K562 (cell line): ENCODE data around the gene SLC49A3. TPM values are rescaled to one million over a fixed set of nuclear protein-coding genes. Genes with fewer than 3 reads are reported as not detected.

ENCODE experiments used
- ATAC-seq: fragments of 200-7000 bp; cut with Tn5 transposase; 3 replicates; pipeline ENCODE4 v1.9.1; 2020; ENCODE audit warnings: moderate library complexity
- BruUV-seq: library from RNA; stranded (reverse); fragments of 400-500 nt; replicated peaks from 2 replicates; lab custom pipeline; 2021; lab: Mats Ljungman, UMichigan
- CTCF ChIA-PET: fragments of 300-600 bp; formaldehyde crosslinking; extraction: SDS; loops from one replicate; lab custom pipeline; 2021; ENCODE audit warnings: low intra/inter-chr PET ratio; lab: Yijun Ruan, JAX
- POLR2A ChIA-PET: fragments of 300-600, 350-650 bp; sonication (Branson Sonifier 250); formaldehyde crosslinking; extraction: SDS; loops from one replicate; lab custom pipeline; 2021; ENCODE audit warnings: antibody characterized with exemption, inconsistent platforms; lab: Yijun Ruan, JAX
- DNase-seq, 4 experiments: peaks; one replicate each; pipeline versions ENCODE4 v3.0.0 to v3.0.0-alpha.2; 2011 to 2018; ENCODE audit warnings: low spot score in 3 of 4, mixed read lengths in 3 of 4; ENCODE audit errors: extremely low read depth in 1 of 4
- FAIRE-seq: peaks from 2 replicates; lab custom pipeline; 2011; peaks lifted over from hg19 to GRCh38; lab: Jason Lieb, UNC
- H2AFZ ChIP-seq: 2 replicates; pipeline ENCODE4 v1.6.0; 2011; ENCODE audit warnings: low read depth, low read length, control low read depth, inconsistent platforms
- H3K27ac ChIP-seq: fragments of 200-600 bp; 3 replicates; pipeline ENCODE4 v1.8.0; 2011; ENCODE audit warnings: low read depth, mild to moderate bottlenecking, control low read depth, inconsistent platforms, low read length, moderate library complexity, mixed read lengths; ENCODE audit errors: extremely low read depth
- H3K27me3 ChIP-seq, 2 experiments: fragments of 300-600 bp in 1 of 2; 2 replicates in 1 of 2; 3 replicates in 1 of 2; pipeline versions ENCODE4 v1.6.0 to v1.8.0; 2011; ENCODE audit warnings: inconsistent platforms in 2 of 2, low read length in 2 of 2, mild to moderate bottlenecking in 1 of 2, mixed read lengths in 1 of 2, moderate library complexity in 1 of 2; ENCODE audit not compliant: control insufficient read depth in 2 of 2, insufficient read depth in 2 of 2
- H3K36me3 ChIP-seq: fragments of 300-600 bp; 3 replicates; pipeline ENCODE4 v1.8.0; 2011; ENCODE audit warnings: mild to moderate bottlenecking, low read length, inconsistent platforms; ENCODE audit not compliant: control insufficient read depth, insufficient read depth
- H3K4me1 ChIP-seq, 2 experiments: fragments of 200-600 bp in 1 of 2; replicated peaks in 1 of 2; 2 replicates in 1 of 2; 3 replicates in 1 of 2; pipeline versions ENCODE4 v1.5.1 to v1.8.0; 2011; ENCODE audit warnings: inconsistent platforms in 2 of 2, low read length in 2 of 2, mild to moderate bottlenecking in 1 of 2, mixed read lengths in 1 of 2, moderate library complexity in 1 of 2; ENCODE audit not compliant: control insufficient read depth in 2 of 2, insufficient read depth in 2 of 2
- H3K4me2 ChIP-seq: 2 replicates; pipeline ENCODE4 v1.6.1; 2011; ENCODE audit warnings: low read length, control low read depth, inconsistent platforms, mixed read lengths; ENCODE audit not compliant: insufficient read depth
- H3K4me3 ChIP-seq: fragments of 200-600 bp; sonication (generic), shearing (Covaris generic); 2 replicates; pipeline ENCODE4 v1.5.1; 2016; ENCODE audit warnings: control low read depth, inconsistent platforms
- H3K79me2 ChIP-seq: fragments of 200-600 bp; 3 replicates; pipeline ENCODE4 v1.8.0; 2011; ENCODE audit warnings: low read length, inconsistent platforms; ENCODE audit not compliant: control insufficient read depth, insufficient read depth
- H3K9ac ChIP-seq, 2 experiments: 2 replicates each; pipeline versions ENCODE4 v1.6.0 to v1.6.1; 2011; ENCODE audit warnings: low read depth in 2 of 2, low read length in 2 of 2, control low read depth in 1 of 2, inconsistent platforms in 1 of 2, mild to moderate bottlenecking in 1 of 2, mixed read lengths in 1 of 2; ENCODE audit not compliant: insufficient read depth in 1 of 2
- H3K9me1 ChIP-seq: one replicate; pipeline ENCODE4 v1.6.0; 2011; ENCODE audit warnings: inconsistent platforms, mild to moderate bottlenecking, low read length, moderate library complexity; ENCODE audit not compliant: control insufficient read depth, insufficient read depth
- H3K9me3 ChIP-seq: replicated peaks from 2 replicates; pipeline ENCODE4 v1.5.1; 2011; ENCODE audit warnings: low read depth, low read length, inconsistent platforms; ENCODE audit not compliant: control insufficient read depth, insufficient read depth
- H4K20me1 ChIP-seq: replicated peaks from 2 replicates; pipeline ENCODE4 v1.6.1; 2011; ENCODE audit warnings: low read length, inconsistent platforms, mixed read lengths; ENCODE audit not compliant: control insufficient read depth, insufficient read depth
- KLF1 ChIP-seq: fragments of 450-650 bp; IDR thresholded peaks from 2 replicates; pipeline ENCODE4 v1.6.1; 2016; ENCODE audit warnings: missing genetic modification characterization, missing compliant biosample characterization
- NCOR1 ChIP-seq: fragments of 450-650 bp; IDR thresholded peaks from 2 replicates; pipeline ENCODE4 v1.6.1; 2016; ENCODE audit warnings: mild to moderate bottlenecking, moderate library complexity
- ZBTB34 ChIP-seq: fragments of 250-450 bp; sonication (Bioruptor Pico); IDR thresholded peaks from 2 replicates; pipeline ENCODE4 v1.8.0; 2021; ENCODE audit warnings: mild to moderate bottlenecking, moderate library complexity
- ZNF41 ChIP-seq: fragments of 250-450 bp; sonication (Bioruptor Pico); conservative IDR thresholded peaks from 2 replicates; pipeline ENCODE4 v1.4.0; 2020; ENCODE audit warnings: mild to moderate bottlenecking
- ZSCAN32 ChIP-seq: fragments of 450-650 bp; formaldehyde crosslinking; IDR thresholded peaks from 2 replicates; pipeline ENCODE4 v1.4.0; 2020; ENCODE audit warnings: mild to moderate bottlenecking, moderate library complexity
- WGBS: fragments of 100-300 bp; shearing (Covaris generic); methylation state at CpG from one replicate; pipeline ENCODE4 v1.1.6; 2016; ENCODE audit warnings: low coverage, mixed read lengths; ENCODE audit not compliant: insufficient coverage; ENCODE audit errors: missing lambda C conversion rate; 5-methylcytosine and 5-hydroxymethylcytosine counted together
- in situ Hi-C: fragments of 300-500 bp; cut with MboI; formaldehyde crosslinking; loops from 4 replicates; pipeline ENCODE4 v1.15.0; 2018; ENCODE audit warnings: inconsistent platforms, mixed read lengths
- intact Hi-C: fragments of 100-400 bp; cut with micrococcal nuclease; formaldehyde crosslinking; loops from 2 replicates; pipeline ENCODE4 v1.14.2; 2022
- polyA plus RNA-seq, 8 experiments: library from polyadenylated mRNA; depleted of rRNA in 4 of 8; stranded (reverse) in 5 of 8; unstranded in 3 of 8; fragments of >200 nt; fragmentation: Nextera tagmentation in 2 of 8; fragmentation: Illumina TruSeq in 1 of 8; extraction: Ambion mirVana in 2 of 8; extraction: Trizol in 1 of 8; gene quantifications; 2 replicates each; pipeline versions ENCODE4 v1.2.1 to v1.2.3, GENCODE V29; 2011 to 2014; ENCODE audit warnings: inconsistent platforms in 1 of 8, missing spikeins in 1 of 8
- total RNA-seq, 7 experiments: library from RNA; depleted of rRNA in 6 of 7; stranded (reverse); fragments of >200 nt in 6 of 7; fragmentation: Illumina TruSeq in 2 of 7; extraction: Trizol in 2 of 7; gene quantifications; 2 replicates each; pipeline versions ENCODE4 v1.2.1 to v1.2.3, GENCODE V29; 2011 to 2021; ENCODE audit warnings: low replicate concordance in 1 of 7

Gene SLC49A3
- total and polyA plus RNA-seq, 9 of the 15 experiments (the other 6 are each of a cell fraction or from before 2014, with no cell fraction given) = 0.24 to 0.41 TPM; not detected in 7

- TF ChIP-seq ZNF41 (no peak), ZSCAN32 (CRISPR knock-in tag) (no peak), KLF1 (tag) (no peak)
- TF ChIP-seq, all 486 proteins: peak for 0
Observed at GRCh38 chr4:654503-654845, 34.5 kb downstream of the SLC49A3 start (continued).

DNA sequence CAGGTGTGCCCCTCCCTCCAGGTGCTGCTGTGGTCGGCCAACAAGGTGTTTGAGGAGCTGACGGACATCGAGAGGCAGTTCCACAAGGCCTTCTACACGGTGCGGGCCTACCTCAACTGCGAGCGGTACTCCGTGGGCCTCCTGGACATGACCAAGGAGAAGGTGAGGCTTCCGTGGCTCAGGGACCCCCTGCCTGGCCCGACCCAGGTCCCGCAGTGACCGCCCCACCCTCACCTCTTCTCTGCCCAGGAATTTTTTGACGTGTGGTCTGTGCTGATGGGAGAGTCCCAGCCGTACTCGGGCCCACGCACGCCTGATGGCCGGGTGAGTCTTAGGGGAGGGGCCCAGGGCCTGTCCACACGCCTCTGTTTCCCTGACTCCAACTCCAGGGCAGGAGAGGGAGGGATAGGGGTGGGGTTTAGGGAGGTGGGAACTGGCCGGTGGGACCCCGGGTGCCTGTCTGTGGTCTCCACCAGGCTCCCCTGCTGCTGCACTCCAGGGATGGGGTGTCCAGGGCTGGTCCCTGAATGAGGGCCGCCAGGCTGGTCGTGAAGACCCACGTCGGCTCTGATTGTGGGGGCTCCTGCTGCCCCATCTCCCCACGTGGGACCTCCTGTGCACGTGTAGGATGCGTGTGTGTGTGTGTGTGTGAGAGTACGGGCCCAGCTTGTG lies 35.0 kb downstream of the SLC49A3 start:
- H4K20me1 ChIP-seq = no peaks in the 10 kb centered on the region
- in situ Hi-C loops = no loop called here
- WGBS = 14% methylated on average over 28 of the region's 29 CpGs
- peaks cover 2% of the 10 kb centered on the region; the same call in 1 of the 2 replicates for H3K9me3 ChIP-seq
- H3K79me2 ChIP-seq = no peaks in the 10 kb centered on the region
- H3K4me3 ChIP-seq = no peak overlapping the region
- H3K9me1 ChIP-seq = no peaks in the 10 kb centered on the region
- H3K27me3 ChIP-seq = peaks cover 35 to 69% of the 10 kb centered on the region in 2 experiments; a peak in 4 of 5 replicates
- FAIRE-seq = no peak
- no peak overlapping the region for H3K27ac ChIP-seq
- peaks cover 0 to 71% of the 10 kb centered on the region in 2 experiments; a peak in 2 of 5 replicates for H3K4me1 ChIP-seq
- ChIA-PET POLR2A (no interaction called here), CTCF (no interaction called here)
- no peak overlapping the region for H3K4me2 ChIP-seq
- ATAC-seq = no peak
- intact Hi-C loops = no loop called here
- no peak overlapping the region for H2AFZ ChIP-seq
- H3K9ac ChIP-seq = peak overlapping the region in 1 of 2 experiments; percentile 26; a peak in 1 of 4 replicates
- TF ChIP-seq ZBTB34 (CRISPR knock-in tag) = no peak
- no peak for TF ChIP-seq NCOR1
- no peak for DNase-seq
- no peaks in the 10 kb centered on the region for H3K36me3 ChIP-seq
- no TSS peak for BruUV-seq
